ENCODE data around the gene CCHCR1.
"Not testable (repeated sequence)": the region's sequence is repeated elsewhere in the genome, so short reads cannot be mapped to it uniquely, and the experiment has no call there.

The CCHCR1 gene, protein sequence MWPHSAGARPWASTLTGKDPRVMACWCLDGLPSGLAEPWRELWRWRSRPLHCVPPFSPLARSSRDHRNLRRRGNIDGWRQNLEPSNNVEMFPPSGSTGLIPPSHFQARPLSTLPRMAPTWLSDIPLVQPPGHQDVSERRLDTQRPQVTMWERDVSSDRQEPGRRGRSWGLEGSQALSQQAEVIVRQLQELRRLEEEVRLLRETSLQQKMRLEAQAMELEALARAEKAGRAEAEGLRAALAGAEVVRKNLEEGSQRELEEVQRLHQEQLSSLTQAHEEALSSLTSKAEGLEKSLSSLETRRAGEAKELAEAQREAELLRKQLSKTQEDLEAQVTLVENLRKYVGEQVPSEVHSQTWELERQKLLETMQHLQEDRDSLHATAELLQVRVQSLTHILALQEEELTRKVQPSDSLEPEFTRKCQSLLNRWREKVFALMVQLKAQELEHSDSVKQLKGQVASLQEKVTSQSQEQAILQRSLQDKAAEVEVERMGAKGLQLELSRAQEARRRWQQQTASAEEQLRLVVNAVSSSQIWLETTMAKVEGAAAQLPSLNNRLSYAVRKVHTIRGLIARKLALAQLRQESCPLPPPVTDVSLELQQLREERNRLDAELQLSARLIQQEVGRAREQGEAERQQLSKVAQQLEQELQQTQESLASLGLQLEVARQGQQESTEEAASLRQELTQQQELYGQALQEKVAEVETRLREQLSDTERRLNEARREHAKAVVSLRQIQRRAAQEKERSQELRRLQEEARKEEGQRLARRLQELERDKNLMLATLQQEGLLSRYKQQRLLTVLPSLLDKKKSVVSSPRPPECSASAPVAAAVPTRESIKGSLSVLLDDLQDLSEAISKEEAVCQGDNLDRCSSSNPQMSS

DNA sequence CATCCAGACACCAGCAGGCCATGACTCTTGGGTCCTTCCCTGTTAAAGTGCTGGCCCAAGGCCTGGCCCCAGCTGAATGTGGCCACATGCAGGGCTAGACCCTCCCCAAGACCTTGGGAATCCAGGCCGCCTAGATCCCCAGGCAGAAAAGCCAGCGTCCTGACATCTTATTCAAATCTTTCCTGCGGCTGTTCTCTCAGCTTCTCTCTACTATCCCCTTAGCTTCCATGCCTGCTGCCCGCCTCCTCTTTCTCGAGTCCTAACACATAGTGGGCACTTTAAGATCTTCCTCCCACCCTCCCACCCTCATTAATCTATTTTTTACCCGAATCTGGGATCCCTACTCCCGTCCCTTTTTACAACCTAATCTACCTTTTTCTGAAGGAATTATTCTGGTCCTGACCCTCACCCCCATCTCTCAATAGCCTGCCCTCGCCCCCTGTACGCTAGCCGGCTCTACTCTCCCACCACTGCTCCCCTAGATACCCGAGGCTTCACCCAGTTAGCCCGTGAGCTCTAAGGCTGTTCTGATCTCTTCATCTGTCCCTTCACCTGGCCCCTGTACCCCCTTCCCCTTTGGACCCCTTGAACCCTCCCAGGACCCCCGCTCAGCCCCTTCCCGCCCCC, at the start of gene CCHCR1:
CCHCR1 (minus strand) TSS at position 290 of the 627 bp plus-strand sequence; CDS start at position 88, 202 bp downstream.
- Histone ChIP-seq H3K27ac (peak within 1 kb of the TSS; percentile 84), H3K27me3 (ENCODE audit: insufficient read depth, low read depth, severe bottlenecking) (no peaks in the 10 kb centered on the region), H3K36me3 (peaks cover 75% of the 10 kb centered on the region), H3K9me3 (ENCODE audit: severe bottlenecking) (no peaks in the 10 kb centered on the region), H3K4me3 (ENCODE audit: low read depth, low read length) (peak within 1 kb of the TSS; percentile 65)
- TF ChIP-seq, protein P1, sequence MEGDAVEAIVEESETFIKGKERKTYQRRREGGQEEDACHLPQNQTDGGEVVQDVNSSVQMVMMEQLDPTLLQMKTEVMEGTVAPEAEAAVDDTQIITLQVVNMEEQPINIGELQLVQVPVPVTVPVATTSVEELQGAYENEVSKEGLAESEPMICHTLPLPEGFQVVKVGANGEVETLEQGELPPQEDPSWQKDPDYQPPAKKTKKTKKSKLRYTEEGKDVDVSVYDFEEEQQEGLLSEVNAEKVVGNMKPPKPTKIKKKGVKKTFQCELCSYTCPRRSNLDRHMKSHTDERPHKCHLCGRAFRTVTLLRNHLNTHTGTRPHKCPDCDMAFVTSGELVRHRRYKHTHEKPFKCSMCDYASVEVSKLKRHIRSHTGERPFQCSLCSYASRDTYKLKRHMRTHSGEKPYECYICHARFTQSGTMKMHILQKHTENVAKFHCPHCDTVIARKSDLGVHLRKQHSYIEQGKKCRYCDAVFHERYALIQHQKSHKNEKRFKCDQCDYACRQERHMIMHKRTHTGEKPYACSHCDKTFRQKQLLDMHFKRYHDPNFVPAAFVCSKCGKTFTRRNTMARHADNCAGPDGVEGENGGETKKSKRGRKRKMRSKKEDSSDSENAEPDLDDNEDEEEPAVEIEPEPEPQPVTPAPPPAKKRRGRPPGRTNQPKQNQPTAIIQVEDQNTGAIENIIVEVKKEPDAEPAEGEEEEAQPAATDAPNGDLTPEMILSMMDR (IDR thresholded peaks at IDR 0.05; ENCODE audit: low read depth, low read length), result no peak
- DNase-seq, result no peak

DNA sequence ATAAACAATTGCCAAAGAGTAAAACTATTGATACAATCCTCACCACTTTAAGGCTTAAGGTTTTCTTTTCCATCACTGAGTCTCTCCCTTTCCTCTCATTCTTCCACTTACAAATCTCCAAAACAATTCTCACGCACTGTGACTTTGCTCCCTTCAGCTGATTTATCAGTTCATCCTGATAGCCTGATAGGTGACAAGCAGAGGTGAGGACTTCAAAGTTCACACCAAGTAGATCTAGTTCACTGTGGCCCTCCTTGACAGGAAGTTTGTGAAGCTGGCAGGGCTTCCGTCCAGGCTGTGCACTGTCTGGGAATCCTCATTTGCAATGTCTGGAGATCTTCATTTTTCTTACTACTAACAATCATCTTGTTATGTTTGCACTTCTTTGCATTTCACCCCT, 48.0 kb upstream of the CCHCR1 start:
- Histone ChIP-seq H3K4me3 (ENCODE audit: low read depth, low read length) (no peak overlapping the region), H3K27me3 (ENCODE audit: insufficient read depth, low read depth, severe bottlenecking) (no peaks in the 10 kb centered on the region), H3K27ac (no peak overlapping the region), H3K9me3 (ENCODE audit: severe bottlenecking) (peaks cover 4% of the 10 kb centered on the region), H3K36me3 (no peaks in the 10 kb centered on the region)
- DNase-seq, result no peak
- TF ChIP-seq, protein P1 (IDR thresholded peaks at IDR 0.05; ENCODE audit: low read depth, low read length), result no peak

DNA sequence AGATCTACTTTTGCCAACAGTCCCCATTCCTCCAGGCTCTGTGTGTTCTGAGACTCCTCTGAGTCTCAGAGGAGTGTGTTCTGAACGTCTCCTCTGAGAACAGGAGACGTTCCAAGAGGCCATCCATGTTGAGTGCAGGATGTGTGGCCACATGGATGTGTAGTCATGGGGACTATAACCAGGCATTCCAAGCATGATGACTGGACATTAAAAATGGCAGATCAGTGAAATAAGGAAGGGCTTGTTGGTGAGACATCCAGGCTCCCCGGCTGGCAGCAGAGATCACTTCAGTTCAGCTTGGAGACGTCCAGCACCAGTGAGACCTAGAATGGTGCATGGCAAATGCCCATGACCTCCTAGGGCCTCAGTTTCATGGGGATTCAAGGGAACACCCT, 47.1 kb upstream of the CCHCR1 start:
- TF ChIP-seq, protein P1 (IDR thresholded peaks at IDR 0.05; ENCODE audit: low read depth, low read length), result no peak
- Histone ChIP-seq H3K27me3 (ENCODE audit: insufficient read depth, low read depth, severe bottlenecking) (no peaks in the 10 kb centered on the region), H3K36me3 (no peaks in the 10 kb centered on the region), H3K4me3 (ENCODE audit: low read depth, low read length) (no peak overlapping the region), H3K9me3 (ENCODE audit: severe bottlenecking) (peaks cover 7% of the 10 kb centered on the region), H3K27ac (no peak overlapping the region)
- DNase-seq, result no peak

DNA sequence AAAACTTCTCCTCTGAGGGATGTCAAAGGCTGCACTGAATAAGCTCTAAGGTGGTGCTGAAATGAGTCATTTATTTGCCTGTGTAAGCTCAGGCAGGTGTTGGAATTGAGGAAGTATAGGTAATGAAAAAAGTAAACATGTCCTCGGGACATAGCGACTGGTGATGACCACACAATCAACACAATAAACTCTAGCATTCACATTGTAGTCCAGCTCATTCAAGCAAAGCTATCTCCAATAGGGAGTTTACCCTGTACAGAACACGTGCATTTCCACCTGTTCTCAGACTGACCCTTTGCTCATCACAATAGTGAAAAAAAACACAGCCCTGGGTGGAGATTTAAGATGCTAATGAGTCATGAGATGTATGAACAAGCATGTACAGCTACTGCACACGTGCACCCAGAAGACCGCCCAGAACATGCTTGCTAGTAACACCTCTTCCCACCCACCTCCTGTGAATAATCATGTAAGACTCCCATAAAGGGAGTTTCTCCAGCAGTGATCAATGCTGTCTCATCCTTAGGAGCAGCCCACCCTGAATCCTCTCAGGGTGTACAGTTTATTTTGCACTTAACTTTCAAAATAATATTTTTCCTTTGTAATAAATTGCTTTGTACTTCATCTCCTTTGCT, 45.9 kb upstream of the CCHCR1 start:
- Histone ChIP-seq H3K27ac (no peak overlapping the region), H3K27me3 (ENCODE audit: insufficient read depth, low read depth, severe bottlenecking) (no peaks in the 10 kb centered on the region), H3K9me3 (ENCODE audit: severe bottlenecking) (peaks cover 9% of the 10 kb centered on the region), H3K4me3 (ENCODE audit: low read depth, low read length) (no peak overlapping the region), H3K36me3 (no peaks in the 10 kb centered on the region)
- no peak for DNase-seq
- TF ChIP-seq, protein P1 (IDR thresholded peaks at IDR 0.05; ENCODE audit: low read depth, low read length), result no peak

DNA sequence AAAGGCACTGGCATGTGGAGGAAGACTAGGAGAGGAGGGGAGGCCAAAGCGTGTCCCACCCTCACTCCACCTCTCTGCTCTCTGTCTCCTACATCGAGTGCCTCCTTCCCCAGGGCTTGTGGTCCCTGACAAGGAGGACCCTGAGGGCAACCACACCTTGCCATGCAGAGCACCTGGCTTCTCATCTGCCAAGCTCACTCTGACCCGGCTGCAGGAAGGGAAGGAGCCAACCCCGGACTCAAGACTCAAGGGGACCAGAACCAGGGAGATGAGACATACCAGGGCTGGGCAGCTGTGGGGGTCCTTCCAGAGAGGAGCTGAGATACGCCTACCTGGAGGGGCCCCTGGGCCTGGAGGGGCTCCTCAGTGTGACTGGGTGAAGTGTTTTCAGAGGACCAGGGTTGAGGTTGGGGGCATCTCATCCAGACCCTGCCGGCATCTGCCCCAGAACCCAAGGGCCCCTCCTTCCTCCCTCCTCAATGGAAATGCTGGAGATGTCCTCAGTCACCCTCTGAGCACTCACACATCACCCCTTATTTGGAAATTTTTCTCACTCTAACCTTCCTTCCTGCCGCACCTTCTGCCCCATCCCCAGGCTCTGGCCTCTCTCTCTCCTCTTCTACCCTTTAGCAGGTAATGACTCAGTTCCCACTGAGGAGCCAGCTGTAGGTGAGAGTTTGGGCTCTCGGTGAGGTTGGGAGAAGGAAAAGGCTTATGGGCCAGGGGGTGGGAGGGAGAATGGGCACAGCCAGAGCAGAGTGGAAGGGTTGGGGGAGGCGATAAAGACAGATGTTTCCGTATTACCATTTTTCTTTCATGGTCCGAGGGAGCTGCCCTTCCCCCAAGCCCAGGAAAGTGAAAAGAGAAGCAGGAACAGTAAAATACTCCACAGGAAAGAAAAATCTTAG, 44.9 kb upstream of the CCHCR1 start:
- Histone ChIP-seq H3K27me3 (ENCODE audit: insufficient read depth, low read depth, severe bottlenecking) (no peaks in the 10 kb centered on the region), H3K4me3 (ENCODE audit: low read depth, low read length) (no peak overlapping the region), H3K9me3 (ENCODE audit: severe bottlenecking) (peaks cover 10% of the 10 kb centered on the region), H3K27ac (no peak overlapping the region), H3K36me3 (no peaks in the 10 kb centered on the region)
- DNase-seq, result no peak
- TF ChIP-seq, protein P1 (IDR thresholded peaks at IDR 0.05; ENCODE audit: low read depth, low read length), result no peak

DNA sequence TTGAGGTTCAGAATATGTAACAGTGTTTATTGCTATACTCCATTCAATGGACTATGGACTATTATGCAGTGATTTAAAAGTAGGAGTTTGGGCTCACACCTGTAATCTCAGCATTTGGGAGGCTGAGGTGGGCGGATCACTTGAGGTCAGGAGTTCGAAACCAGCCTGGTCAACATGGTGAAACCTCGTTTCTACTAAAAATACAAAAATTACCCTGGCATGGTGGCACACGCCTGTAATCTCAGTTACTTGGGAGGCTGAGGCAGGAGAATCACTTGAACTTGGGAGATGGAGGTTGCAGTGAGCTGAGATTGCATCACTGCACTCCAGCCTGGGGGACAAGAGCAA, 41.5 kb upstream of the CCHCR1 start:
- not testable (repeated sequence) for DNase-seq; H3K27me3 ChIP-seq (ENCODE audit: insufficient read depth, low read depth, severe bottlenecking); H3K4me3 ChIP-seq (ENCODE audit: low read depth, low read length); H3K27ac ChIP-seq; H3K36me3 ChIP-seq
- H3K9me3 ChIP-seq (ENCODE audit: severe bottlenecking), result peaks cover 10% of the 10 kb centered on the region
